IPS DF 6.9 (cell line): ENCODE data around the gene ARHGDIB.

ENCODE experiments used
- DNase-seq: peaks from one replicate; pipeline ENCODE4 v3.0.0-alpha.2; 2013; ENCODE audit warnings: low read depth, low spot score
- H3K27ac ChIP-seq: one replicate; pipeline ENCODE4 v1.5.1; 2013; ENCODE audit warnings: low read length, control low read depth
- H3K27me3 ChIP-seq: 2 replicates; pipeline ENCODE4 v1.6.1; 2013; ENCODE audit warnings: mild to moderate bottlenecking, low read length; ENCODE audit not compliant: control insufficient read depth, insufficient read depth
- H3K36me3 ChIP-seq: 2 replicates; pipeline ENCODE4 v1.6.1; 2013; ENCODE audit warnings: low read length; ENCODE audit not compliant: control insufficient read depth, insufficient read depth
- H3K4me1 ChIP-seq: 2 replicates; pipeline ENCODE4 v1.6.1; 2013; ENCODE audit warnings: low read length; ENCODE audit not compliant: control insufficient read depth, insufficient read depth
- H3K4me3 ChIP-seq: 2 replicates; pipeline ENCODE4 v1.5.1; 2013; ENCODE audit warnings: mild to moderate bottlenecking, low read length
- H3K9me3 ChIP-seq: 2 replicates; pipeline ENCODE4 v1.6.1; 2013; ENCODE audit warnings: low read length, inconsistent platforms; ENCODE audit not compliant: control insufficient read depth, insufficient read depth
- WGBS: extraction: QIAGEN DNeasy Blood & Tissue Kit; methylation state at CpG from one replicate; pipeline ENCODE4 v1.1.7; 2013; ENCODE audit warnings: mixed read lengths, missing lambda C conversion rate; ENCODE audit not compliant: insufficient read length, insufficient coverage; 5-methylcytosine and 5-hydroxymethylcytosine counted together

Gene ARHGDIB

DNA sequence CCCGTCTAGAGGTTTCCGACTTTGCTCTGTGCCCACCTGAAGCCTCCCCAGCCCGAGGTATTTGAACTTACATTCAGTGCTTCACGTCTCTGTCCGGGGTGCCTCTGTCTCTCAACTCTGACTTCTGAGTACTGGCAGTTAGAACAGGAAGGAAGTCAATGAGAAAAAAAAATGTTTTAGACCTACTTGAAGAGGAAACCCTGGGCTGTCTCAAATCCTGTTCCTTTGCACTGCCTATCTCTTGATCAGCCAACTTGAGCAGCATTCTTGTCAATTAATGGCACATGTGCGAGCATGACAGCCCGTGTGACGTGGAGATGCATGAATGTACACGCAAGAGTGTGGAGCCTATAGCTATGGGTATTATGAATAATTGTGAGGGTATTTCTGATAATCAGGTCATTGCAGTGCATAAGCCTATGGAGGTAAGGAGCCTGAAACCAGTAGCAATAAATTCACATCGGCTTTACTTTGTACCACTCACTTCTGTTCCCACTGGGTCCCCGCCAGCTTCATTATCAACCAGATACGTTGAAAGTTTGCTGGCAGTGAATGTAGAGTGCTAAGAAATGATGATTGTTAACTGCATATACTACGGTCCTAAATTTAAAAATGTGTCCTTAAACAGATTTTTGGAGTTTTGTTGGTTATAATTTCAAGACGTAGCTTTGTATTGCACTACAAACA is at the start of gene ARHGDIB:
ARHGDIB (minus strand) TSS at position 136 of the 687 bp plus-strand sequence. CDS start 10,889 bp downstream, outside the sequence.
- no peaks in the 10 kb centered on the region for H3K9me3 ChIP-seq
- H3K36me3 ChIP-seq = no peaks in the 10 kb centered on the region
- no CpG with 5 or more reads among the region's 14 CpGs for WGBS
- DNase-seq = no peak
- H3K4me3 ChIP-seq = no peak within 1 kb of the TSS
- H3K27ac ChIP-seq = no peak within 1 kb of the TSS
- no peaks in the 10 kb centered on the region for H3K27me3 ChIP-seq
- H3K4me1 ChIP-seq = no peaks in the 10 kb centered on the region

DNA sequence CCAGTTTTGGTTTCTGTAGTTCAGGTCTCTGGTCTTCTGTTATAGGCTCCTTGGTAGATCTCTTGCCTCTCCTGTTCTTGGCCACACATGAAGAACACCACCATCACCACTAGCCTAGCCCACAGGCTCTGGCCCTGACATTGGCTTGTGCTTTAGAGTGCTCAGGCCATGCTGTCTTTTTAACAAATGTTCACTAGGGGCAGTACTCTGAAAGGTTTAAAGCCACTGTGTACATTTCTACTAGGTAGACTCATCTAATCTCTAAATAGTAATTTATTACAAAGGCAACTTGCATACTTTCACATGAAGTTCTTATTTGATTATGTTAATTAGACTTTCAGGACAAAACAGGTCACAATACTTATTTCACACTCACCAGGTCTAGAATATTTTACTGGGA is 49.8 kb upstream of the ARHGDIB start:
- no peaks in the 10 kb centered on the region for H3K4me1 ChIP-seq
- no peaks in the 10 kb centered on the region for H3K36me3 ChIP-seq
- no peak overlapping the region for H3K27ac ChIP-seq
- DNase-seq = no peak
- no peak overlapping the region for H3K4me3 ChIP-seq
- no peaks in the 10 kb centered on the region for H3K27me3 ChIP-seq
- no peaks in the 10 kb centered on the region for H3K9me3 ChIP-seq

DNA sequence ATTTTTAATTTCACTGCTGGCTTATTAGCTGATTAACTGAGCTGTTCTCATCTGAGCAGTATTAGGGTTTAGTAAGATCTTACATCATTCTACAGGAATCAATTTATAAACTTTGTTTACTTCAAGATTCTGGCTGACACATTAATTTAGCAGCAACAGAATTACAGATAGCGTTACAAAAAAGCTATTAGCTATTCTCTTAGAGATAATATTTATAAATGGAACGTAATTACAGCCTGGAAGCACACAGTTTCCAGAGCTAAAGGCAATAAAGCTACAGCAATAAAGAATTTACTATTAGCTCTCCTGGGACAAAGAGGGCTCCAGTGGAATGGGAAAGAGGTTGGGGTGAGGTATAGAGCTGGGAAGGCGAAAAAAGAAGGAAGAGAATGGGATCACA is 46.1 kb upstream of the ARHGDIB start:
- Histone ChIP-seq H3K9me3 (no peaks in the 10 kb centered on the region), H3K27ac (no peak overlapping the region), H3K4me3 (no peak overlapping the region), H3K27me3 (no peaks in the 10 kb centered on the region), H3K4me1 (no peaks in the 10 kb centered on the region), H3K36me3 (no peaks in the 10 kb centered on the region)
- no CpG with 5 or more reads among the region's 3 CpGs for WGBS
- DNase-seq = no peak

DNA sequence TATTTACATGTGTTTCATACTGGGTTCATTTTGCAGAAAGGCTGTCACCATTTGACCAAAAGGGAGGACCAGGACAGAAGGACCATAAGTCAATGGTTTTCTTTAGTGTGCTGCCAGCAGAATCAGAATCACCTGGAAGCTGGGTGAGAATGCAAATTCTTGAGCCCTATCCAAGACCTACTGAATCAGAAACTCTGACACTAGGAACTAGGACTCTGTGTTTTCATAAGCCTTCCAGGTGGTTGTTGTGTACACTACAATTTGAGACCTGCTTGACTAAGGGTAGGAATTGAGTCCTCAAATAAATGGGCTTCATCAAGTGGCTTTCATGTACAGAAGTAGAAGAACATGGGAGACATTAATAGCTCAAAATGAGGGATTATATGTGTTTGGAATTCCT is 43.7 kb upstream of the ARHGDIB start:
- no peaks in the 10 kb centered on the region for H3K36me3 ChIP-seq
- H3K27ac ChIP-seq = no peak overlapping the region
- no peak overlapping the region for H3K4me3 ChIP-seq
- H3K9me3 ChIP-seq = no peaks in the 10 kb centered on the region
- H3K4me1 ChIP-seq = no peaks in the 10 kb centered on the region; the same call in 1 of the 2 replicates
- DNase-seq = no peak
- no peaks in the 10 kb centered on the region for H3K27me3 ChIP-seq

DNA sequence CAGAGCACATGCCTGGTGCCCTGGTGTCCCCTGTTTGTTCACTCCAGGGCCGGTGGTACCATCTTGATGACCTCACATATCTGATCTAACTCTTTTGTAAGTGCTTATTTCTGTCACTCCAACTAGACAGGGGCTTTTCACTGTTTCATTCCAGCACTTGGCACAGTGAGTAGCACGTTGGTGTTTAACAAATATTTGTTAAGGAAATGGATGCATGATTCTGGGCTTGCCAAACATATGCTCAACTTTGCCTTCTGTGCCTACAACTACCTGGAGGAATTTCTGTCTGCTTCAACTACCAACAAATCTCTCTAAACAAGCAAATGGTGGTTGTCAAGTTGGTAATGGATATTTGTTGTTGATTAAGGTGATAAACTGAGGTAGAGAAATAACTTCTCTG is 43.0 kb upstream of the ARHGDIB start:
- Histone ChIP-seq H3K4me1 (no peaks in the 10 kb centered on the region; the same call in 1 of the 2 replicates), H3K4me3 (no peak overlapping the region), H3K27me3 (no peaks in the 10 kb centered on the region), H3K36me3 (no peaks in the 10 kb centered on the region), H3K9me3 (no peaks in the 10 kb centered on the region), H3K27ac (no peak overlapping the region)
- WGBS = no CpG with 5 or more reads among the region's 2 CpGs
- DNase-seq = no peak

DNA sequence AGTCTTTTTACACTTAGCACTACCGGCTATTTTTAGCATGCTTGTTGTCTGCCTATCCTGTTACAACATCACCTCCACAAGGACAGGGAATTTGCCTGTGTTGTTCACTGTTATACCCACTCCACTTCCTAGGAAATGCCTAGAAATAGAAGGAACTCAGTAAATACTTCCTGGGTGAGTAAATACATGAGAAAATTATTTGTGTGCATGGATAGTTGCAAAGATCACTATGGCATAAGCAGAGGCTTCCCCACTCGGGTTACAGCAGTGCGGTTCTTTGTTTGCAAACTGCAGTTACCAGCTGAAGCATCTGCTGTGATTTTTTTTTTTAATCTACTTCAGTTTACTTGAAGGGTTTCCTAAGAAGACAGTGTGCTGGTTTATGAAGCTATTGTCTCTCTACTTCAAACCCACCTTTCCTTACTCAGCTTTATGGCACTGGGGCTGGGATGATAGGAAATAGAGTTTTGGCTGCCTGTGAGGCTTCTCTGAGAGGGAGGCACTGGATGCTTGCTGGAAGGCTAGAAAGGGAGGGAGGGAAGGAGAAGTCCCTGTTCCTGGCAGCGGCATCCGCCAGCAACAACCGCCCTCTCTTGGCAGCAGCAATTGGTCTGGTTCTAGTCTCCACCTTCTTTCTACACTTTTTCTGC is 40.5 kb upstream of the ARHGDIB start:
- Histone ChIP-seq H3K27ac (no peak overlapping the region), H3K9me3 (no peaks in the 10 kb centered on the region), H3K4me1 (no peaks in the 10 kb centered on the region; the same call in 1 of the 2 replicates), H3K36me3 (no peaks in the 10 kb centered on the region), H3K27me3 (no peaks in the 10 kb centered on the region), H3K4me3 (no peak overlapping the region)
- no CpG with 5 or more reads among the region's 6 CpGs for WGBS
- no peak for DNase-seq

DNA sequence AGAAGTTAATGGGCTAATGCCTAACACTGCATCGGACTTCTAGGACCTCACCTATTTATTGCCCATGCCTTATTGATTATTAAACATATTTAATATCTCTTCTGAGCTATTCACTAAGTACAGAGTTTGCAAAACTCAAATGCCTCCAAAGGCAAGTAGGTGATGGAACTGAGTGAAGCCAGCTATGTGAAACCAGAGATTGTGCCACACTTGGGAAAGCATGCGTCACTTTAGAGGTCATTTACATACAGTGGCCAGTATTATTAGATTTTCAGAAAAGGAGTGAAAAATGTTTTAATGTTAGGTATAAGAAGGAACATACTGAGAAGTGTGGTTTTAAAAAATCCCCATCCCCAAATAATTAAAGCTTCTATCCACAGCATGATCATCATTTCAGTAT is 39.2 kb upstream of the ARHGDIB start:
- Histone ChIP-seq H3K27me3 (no peaks in the 10 kb centered on the region), H3K4me1 (no peaks in the 10 kb centered on the region; the same call in 1 of the 2 replicates), H3K27ac (no peak overlapping the region), H3K36me3 (no peaks in the 10 kb centered on the region), H3K9me3 (no peaks in the 10 kb centered on the region), H3K4me3 (no peak overlapping the region)
- no peak for DNase-seq
- no CpG with 5 or more reads among the region's 2 CpGs for WGBS

DNA sequence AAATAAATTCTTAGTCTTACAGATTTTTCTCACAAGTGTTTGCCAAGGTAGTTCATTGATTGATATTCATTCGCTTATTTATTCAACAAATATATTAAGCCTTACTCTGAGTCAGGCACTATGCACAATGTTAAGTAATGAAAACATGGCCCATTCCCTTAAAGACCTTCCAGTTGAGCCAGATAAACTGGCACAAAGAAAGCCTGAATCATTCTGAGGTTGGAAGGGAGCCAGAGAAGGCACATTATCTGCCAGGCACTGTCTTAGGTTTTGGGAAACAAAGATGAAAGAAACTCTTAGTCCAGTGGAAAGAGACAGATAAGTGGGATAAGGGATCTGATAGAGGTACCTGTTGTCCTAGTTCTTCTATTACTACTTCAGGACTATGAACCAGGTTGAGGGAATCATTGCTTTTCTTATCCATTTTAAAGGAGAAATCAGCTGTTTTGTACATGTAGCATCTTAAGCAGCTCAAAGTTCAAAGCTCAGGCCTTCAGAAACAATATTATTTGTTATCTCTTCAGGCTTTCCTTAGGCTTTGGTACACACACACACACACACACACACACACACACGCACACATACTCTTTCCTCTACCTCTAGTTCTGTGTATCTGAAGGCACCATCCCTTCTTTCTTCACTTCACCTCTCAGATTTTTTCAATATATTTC is 38.4 kb upstream of the ARHGDIB start:
- no peak for DNase-seq
- no peak overlapping the region for H3K27ac ChIP-seq
- no peaks in the 10 kb centered on the region for H3K9me3 ChIP-seq

DNA sequence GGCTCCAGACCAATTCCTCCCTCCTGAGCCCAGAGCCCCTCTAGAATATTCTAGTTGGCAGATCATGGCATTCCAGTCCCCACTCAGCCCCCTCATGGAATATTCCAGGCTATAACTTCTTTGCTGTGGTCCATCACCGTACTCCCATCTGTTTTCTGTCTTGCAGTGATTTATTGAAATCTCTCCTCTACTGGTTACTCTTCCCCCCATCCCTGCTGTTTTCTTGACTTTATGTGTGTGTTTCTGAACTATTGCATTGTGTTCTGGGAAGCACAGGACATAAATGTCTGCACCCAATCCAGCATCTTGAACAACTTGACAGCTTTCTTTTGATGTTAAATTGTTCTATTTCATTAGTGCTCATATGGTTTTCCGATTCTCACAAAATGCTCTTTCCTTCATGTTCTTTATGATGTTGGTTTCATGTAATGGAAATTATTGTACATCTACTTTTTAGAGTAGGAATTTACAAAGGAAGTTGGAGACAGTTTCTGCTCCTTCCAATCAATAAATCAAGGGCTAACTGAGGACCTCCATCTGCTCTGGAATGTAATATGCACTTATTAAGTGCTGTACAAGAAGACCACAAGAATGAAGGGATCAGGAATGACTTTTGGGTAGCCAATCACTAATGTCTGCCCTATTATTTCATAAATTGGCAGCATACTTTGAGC is 37.8 kb upstream of the ARHGDIB start:
- H3K4me1 ChIP-seq = no peaks in the 10 kb centered on the region; the same call in 1 of the 2 replicates
- no CpG with 5 or more reads among the region's 2 CpGs for WGBS
- no peaks in the 10 kb centered on the region for H3K27me3 ChIP-seq
- no peaks in the 10 kb centered on the region for H3K36me3 ChIP-seq
- H3K4me3 ChIP-seq = no peak overlapping the region
- no peak overlapping the region for H3K27ac ChIP-seq
- no peak for DNase-seq
- H3K9me3 ChIP-seq = no peaks in the 10 kb centered on the region

More for the DNA sequence above, 38.4 kb upstream of the ARHGDIB start:
- Histone ChIP-seq H3K4me3 (no peak overlapping the region), H3K4me1 (no peaks in the 10 kb centered on the region; the same call in 1 of the 2 replicates), H3K36me3 (no peaks in the 10 kb centered on the region), H3K27me3 (no peaks in the 10 kb centered on the region)
- WGBS = no CpG with 5 or more reads among the region's 2 CpGs

DNA sequence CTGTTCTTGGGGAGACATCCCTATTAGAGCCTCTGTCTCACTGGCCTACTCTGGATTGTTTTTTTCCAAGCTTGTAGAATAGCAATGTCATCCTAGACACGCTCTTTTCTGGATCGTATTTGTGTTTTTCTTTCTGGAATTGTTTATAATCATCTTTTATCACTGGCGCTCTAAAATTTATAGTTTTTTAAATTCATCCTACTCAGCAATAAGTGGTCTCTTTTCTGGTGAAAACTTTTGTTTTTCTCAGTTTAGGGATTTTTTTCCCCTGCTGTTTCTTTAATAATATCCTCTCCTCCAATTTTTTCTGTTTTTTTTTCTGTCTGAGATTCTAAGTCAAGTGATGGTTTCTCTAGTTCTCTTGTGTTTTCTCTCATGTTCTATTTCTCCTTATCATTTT is 36.6 kb upstream of the ARHGDIB start:
- WGBS = no CpG with 5 or more reads among the region's 3 CpGs
- Histone ChIP-seq H3K36me3 (no peaks in the 10 kb centered on the region), H3K27me3 (no peaks in the 10 kb centered on the region), H3K4me1 (no peaks in the 10 kb centered on the region; the same call in 1 of the 2 replicates), H3K4me3 (no peak overlapping the region), H3K9me3 (no peaks in the 10 kb centered on the region), H3K27ac (no peak overlapping the region)
- no peak for DNase-seq
